Cerebellar cortex (tissue), 1 donor: ENCODE data around the gene ZDHHC11.
"Not testable (repeated sequence)": the region's sequence is repeated elsewhere in the genome, so short reads cannot be mapped to it uniquely, and the experiment has no call there.

Source experiments
- DNase-seq: peaks from one replicate; pipeline ENCODE4 v3.0.0-alpha.2; 2015; ENCODE audit warnings: low spot score

ZDHHC11 gene

GRCh38 chr5:761059-761771 is 89.6 kb downstream of the ZDHHC11 start:
- no peak for DNase-seq

- no peak for DNase-seq
Measured at GRCh38 chr5:760363-761058, 90.3 kb downstream of the ZDHHC11 start.

- DNase-seq: no peak
Measured at GRCh38 chr5:759781-760362, 90.9 kb downstream of the ZDHHC11 start.

- DNase-seq: no peak
Measured at GRCh38 chr5:759111-759751, 91.6 kb downstream of the ZDHHC11 start.

GRCh38 chr5:758698-759053 is 92.1 kb downstream of the ZDHHC11 start:
- DNase-seq: no peak

GRCh38 chr5:757931-758697 is 92.7 kb downstream of the ZDHHC11 start:
- no peak for DNase-seq

- no peak for DNase-seq
Measured at GRCh38 chr5:757346-757930, 93.3 kb downstream of the ZDHHC11 start.

GRCh38 chr5:756865-757345 is 93.9 kb downstream of the ZDHHC11 start:
- DNase-seq: no peak

GRCh38 chr5:756171-756570 is 94.6 kb downstream of the ZDHHC11 start:
- DNase-seq: no peak

GRCh38 chr5:754143-754632 is 96.6 kb downstream of the ZDHHC11 start:
- DNase-seq: not testable (repeated sequence)

GRCh38 chr5:753567-754142 is 97.1 kb downstream of the ZDHHC11 start:
- not testable (repeated sequence) for DNase-seq

GRCh38 chr5:752532-753115 is 98.2 kb downstream of the ZDHHC11 start:
- not testable (repeated sequence) for DNase-seq

- not testable (repeated sequence) for DNase-seq
Measured at GRCh38 chr5:751992-752391, 98.8 kb downstream of the ZDHHC11 start.

- DNase-seq: no peak
Measured at GRCh38 chr5:751496-751895, 99.3 kb downstream of the ZDHHC11 start.

- not testable (repeated sequence) for DNase-seq
Measured at GRCh38 chr5:750226-750625, 100.6 kb downstream of the ZDHHC11 start.

GRCh38 chr5:749101-749670 is 101.6 kb downstream of the ZDHHC11 start:
- no peak for DNase-seq

- not testable (repeated sequence) for DNase-seq
Measured at GRCh38 chr5:748011-748980, 102.5 kb downstream of the ZDHHC11 start.

- not testable (repeated sequence) for DNase-seq
Measured at GRCh38 chr5:747303-747844, 103.4 kb downstream of the ZDHHC11 start.
